GM12891 (cell line): ENCODE measurements around the gene PLPP1.

Experiments used
- PAX5 ChIP-seq: IDR thresholded peaks from 2 replicates; pipeline ENCODE4 v1.6.1; 2011; ENCODE audit warnings: low read length, moderate library complexity, mild to moderate bottlenecking; ENCODE audit not compliant: insufficient read depth, severe bottlenecking
- POLR2A ChIP-seq: IDR thresholded peaks from 2 replicates; pipeline ENCODE4 v1.6.1; 2011; ENCODE audit warnings: low read depth, low read length, control low read depth
- POLR2AphosphoS5 ChIP-seq: IDR thresholded peaks from 2 replicates; pipeline ENCODE4 v1.6.1; 2011; ENCODE audit warnings: low read depth, low read length, control low read depth
- SPI1 ChIP-seq: IDR thresholded peaks from 2 replicates; pipeline ENCODE4 v1.6.1; 2011; ENCODE audit warnings: low read depth, low read length, control low read depth

DNA sequence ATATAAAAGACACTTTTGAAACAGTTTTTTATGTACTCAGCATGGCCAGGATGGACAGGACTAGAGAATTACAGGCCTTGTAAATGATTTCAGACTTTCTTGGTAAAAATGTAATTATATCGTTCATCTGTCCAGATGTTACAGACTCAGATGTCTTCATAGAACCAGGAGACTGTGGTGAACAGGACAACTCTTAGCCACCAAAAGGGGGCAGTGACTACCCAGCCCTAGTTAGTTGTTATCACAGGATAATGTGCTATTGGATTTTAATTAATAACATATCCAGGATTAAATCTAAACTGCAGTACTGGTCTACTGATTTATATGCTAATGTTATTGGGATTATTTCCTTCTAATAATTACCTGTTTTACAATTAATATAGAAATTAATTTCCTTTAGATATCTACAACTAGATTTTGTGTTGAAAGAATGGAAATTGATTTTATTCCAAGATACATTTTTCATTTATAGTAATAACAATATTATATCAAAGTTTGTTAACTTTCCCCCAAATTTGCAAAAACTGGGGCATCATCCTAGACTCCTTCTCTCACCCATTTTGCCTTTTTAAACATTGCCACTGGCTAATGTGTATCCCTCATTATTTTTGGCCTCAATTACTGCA, 127.6 kb downstream of the PLPP1 start:
- no peak for TF ChIP-seq POLR2AphosphoS5
- TF ChIP-seq POLR2A, result no peak
- TF ChIP-seq SPI1, result no peak
- TF ChIP-seq PAX5, result no peak
